Caco-2 (cell line): ENCODE data around the gene PFKFB4. TPM values are rescaled to one million over a fixed set of nuclear protein-coding genes. Genes with fewer than 3 reads are reported as not detected.

Experiments used
- BruUV-seq: library from RNA; stranded (reverse); fragments of 400-500 nt; replicated peaks from 2 replicates; lab custom pipeline; 2021; lab: Mats Ljungman, UMichigan
- CTCF ChIA-PET: fragments of 300-600 bp; sonication (Branson Sonifier 250); formaldehyde crosslinking; loops from one replicate; lab custom pipeline; 2022; ENCODE audit warnings: antibody characterized with exemption; lab: Charles Lee
- POLR2A ChIA-PET: fragments of 300-600 bp; sonication (Branson Sonifier 250); formaldehyde crosslinking; loops from one replicate; lab custom pipeline; 2022; ENCODE audit warnings: antibody characterized with exemption; lab: Charles Lee
- DNase-seq, 2 experiments: peaks; one replicate each; pipeline versions ENCODE4 v3.0.0 to v3.0.0-alpha.2; 2020 to 2022
- H3K27me3 ChIP-seq: replicated peaks from 2 replicates; pipeline ENCODE4 v1.6.0; 2011; ENCODE audit warnings: low read length; ENCODE audit not compliant: control insufficient read depth, insufficient read depth
- H3K36me3 ChIP-seq: 2 replicates; pipeline ENCODE4 v1.5.1; 2011; ENCODE audit warnings: low read length; ENCODE audit not compliant: control insufficient read depth, insufficient read depth
- H3K4me1 ChIP-seq: fragments of 250-450 bp; sonication (Bioruptor Pico); 2 replicates; pipeline ENCODE4 v1.5.1; 2020; ENCODE audit warnings: mild to moderate bottlenecking
- H3K4me3 ChIP-seq: 2 replicates; pipeline ENCODE4 v1.5.1; 2011; ENCODE audit warnings: low read depth, mild to moderate bottlenecking, control low read depth, low read length
- H3K9me3 ChIP-seq: fragments of 250-450 bp; sonication (Bioruptor Pico); 2 replicates; pipeline ENCODE4 v1.5.1; 2020; ENCODE audit warnings: mild to moderate bottlenecking, moderate library complexity
- H3K27ac Mint-ChIP-seq: one replicate; pipeline ENCODE4 v1.8.0; 2022; ENCODE audit warnings: mixed read lengths; ENCODE audit not compliant: unreplicated experiment
- H3K27me3 Mint-ChIP-seq: one replicate; pipeline ENCODE4 v1.8.0; 2022; ENCODE audit warnings: mixed read lengths; ENCODE audit not compliant: insufficient read depth, unreplicated experiment
- H3K36me3 Mint-ChIP-seq: one replicate; pipeline ENCODE4 v1.8.0; 2022; ENCODE audit warnings: mild to moderate bottlenecking, mixed read lengths; ENCODE audit not compliant: insufficient read depth, unreplicated experiment
- H3K4me1 Mint-ChIP-seq: one replicate; pipeline ENCODE4 v1.8.0; 2022; ENCODE audit warnings: low read depth, mixed read lengths; ENCODE audit not compliant: unreplicated experiment
- H3K4me3 Mint-ChIP-seq: one replicate; pipeline ENCODE4 v1.8.0; 2022; ENCODE audit warnings: mild to moderate bottlenecking, moderate library complexity, mixed read lengths; ENCODE audit not compliant: unreplicated experiment
- H3K9me3 Mint-ChIP-seq: one replicate; pipeline ENCODE4 v1.8.0; 2022; ENCODE audit warnings: mixed read lengths; ENCODE audit not compliant: unreplicated experiment
- CTCF ChIP-seq, 2 experiments: fragments of 200-600 bp in 1 of 2; IDR thresholded peaks; 1 replicate in 1 of 2; 2 replicates in 1 of 2; pipeline versions ENCODE4 v1.5.1 to v1.8.0; 2011 to 2022; ENCODE audit warnings: antibody characterized with exemption in 1 of 2, control low read depth in 1 of 2, inconsistent platforms in 1 of 2, low read depth in 1 of 2, low read length in 1 of 2, mild to moderate bottlenecking in 1 of 2, moderate library complexity in 1 of 2; ENCODE audit not compliant: insufficient read depth in 1 of 2, severe bottlenecking in 1 of 2, unreplicated experiment in 1 of 2
- intact Hi-C: fragments of 100-400 bp; cut with micrococcal nuclease; formaldehyde crosslinking; loops from one replicate; pipeline ENCODE4 v1.10.0; 2022; ENCODE audit not compliant: unreplicated experiment
- total RNA-seq: library from RNA; stranded (reverse); gene quantifications from 2 replicates; pipeline ENCODE4 v1.2.3, GENCODE V29; 2022

PFKFB4 gene
- total RNA-seq, 1 experiment from 2014 or later, result 11.2 TPM

- CTCF ChIA-PET, result interaction anchor here (0.5 kb wide), 1 partner anchor 142 kb away, joined by 5 read pairs; no protein-coding TSS in a partner anchor
- Histone ChIP-seq H3K27me3 (no peaks in the 10 kb centered on the region), H3K4me1 (peaks cover 35% of the 10 kb centered on the region), H3K9me3 (no peaks in the 10 kb centered on the region), H3K4me3 (no peak overlapping the region), H3K36me3 (peaks cover 2% of the 10 kb centered on the region; the same call in 1 of the 2 replicates)
- TF ChIP-seq CTCF (IDR thresholded peaks at IDR 0.05; ENCODE audit: insufficient read depth in 1 of 2, low read depth in 1 of 2, low read length in 1 of 2, severe bottlenecking in 1 of 2, unreplicated experiment in 1 of 2), result no peak
- Mint-ChIP-seq H3K27me3 (no peaks in the 10 kb centered on the region), H3K36me3 (peaks cover 45% of the 10 kb centered on the region), H3K9me3 (no peaks in the 10 kb centered on the region), H3K27ac (peak overlapping the region; percentile 74), H3K4me3 (peak overlapping the region; percentile 16), H3K4me1 (peaks cover 21% of the 10 kb centered on the region)
- BruUV-seq, result no TSS peak
- POLR2A ChIA-PET, result interaction anchor here (1.0 kb wide), 1 partner anchor 82 kb away, joined by 4 read pairs; no protein-coding TSS in a partner anchor
- DNase-seq, result no peak
- intact Hi-C loops, result no loop called here
Measured at GRCh38 chr3:48470286-48470685, 86.3 kb downstream of the PFKFB4 start.

DNA sequence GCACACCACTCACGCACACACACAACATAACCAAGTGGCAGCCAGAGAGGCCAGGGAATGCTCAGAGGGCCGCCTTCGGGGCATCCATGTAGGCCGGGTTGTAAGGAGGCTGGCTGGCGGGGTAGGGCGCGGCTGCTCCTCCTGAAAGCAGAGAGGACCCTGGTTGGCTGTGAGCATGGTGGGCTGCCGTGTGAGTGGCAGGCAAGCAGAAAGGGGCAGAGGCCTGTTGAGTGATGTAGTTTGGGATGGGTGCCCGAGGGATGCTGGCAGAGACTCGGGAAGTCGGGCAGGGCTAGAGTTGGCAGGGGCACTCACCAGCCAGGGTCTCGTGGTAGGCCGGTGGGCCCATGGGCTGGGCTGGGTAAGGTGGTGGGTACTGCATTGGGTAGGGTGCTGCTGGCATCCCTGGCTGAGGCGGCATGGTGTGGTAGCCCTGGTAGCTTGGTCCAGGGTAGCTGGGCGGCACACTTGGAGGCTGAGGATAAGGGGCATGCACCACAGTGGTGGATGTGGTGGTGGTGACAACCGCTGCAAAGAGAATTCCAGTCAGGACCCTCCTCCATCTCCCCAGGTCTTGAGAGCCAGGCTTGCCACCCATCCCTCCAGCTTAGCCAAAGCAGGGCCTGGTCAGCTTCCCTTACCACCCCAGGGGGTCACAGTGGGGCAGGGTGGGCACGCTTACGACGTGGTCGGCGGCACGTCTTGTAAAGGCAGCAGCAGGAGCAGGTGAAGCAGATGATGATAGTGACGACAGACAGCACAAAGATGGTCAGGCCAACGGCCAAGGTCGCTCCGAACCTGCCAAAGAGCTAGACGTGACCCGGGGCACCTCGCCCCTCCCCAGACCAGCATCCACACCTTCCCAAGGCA, 87.3 kb downstream of the PFKFB4 start:
- peaks cover 4% of the 10 kb centered on the region for H3K36me3 ChIP-seq
- no TSS peak for BruUV-seq
- Mint-ChIP-seq H3K4me3 (no peak overlapping the region), H3K4me1 (peaks cover 16% of the 10 kb centered on the region), H3K27me3 (no peaks in the 10 kb centered on the region), H3K36me3 (peaks cover 46% of the 10 kb centered on the region), H3K9me3 (no peaks in the 10 kb centered on the region), H3K27ac (peak overlapping the region; percentile 74)
- no peak overlapping the region for H3K4me3 ChIP-seq
- CTCF ChIA-PET, result no interaction called here
- no peak for DNase-seq
- POLR2A ChIA-PET, result no interaction called here
- TF ChIP-seq CTCF (IDR thresholded peaks at IDR 0.05; ENCODE audit: insufficient read depth in 1 of 2, low read depth in 1 of 2, low read length in 1 of 2, severe bottlenecking in 1 of 2, unreplicated experiment in 1 of 2), result no peak
- peaks cover 26% of the 10 kb centered on the region for H3K4me1 ChIP-seq
- no peaks in the 10 kb centered on the region for H3K9me3 ChIP-seq
- intact Hi-C loops, result loop anchor here (10.0 kb wide), 1 partner anchor 196 kb away; the partner anchor contains the start of gene CELSR3
- no peaks in the 10 kb centered on the region for H3K27me3 ChIP-seq

DNA sequence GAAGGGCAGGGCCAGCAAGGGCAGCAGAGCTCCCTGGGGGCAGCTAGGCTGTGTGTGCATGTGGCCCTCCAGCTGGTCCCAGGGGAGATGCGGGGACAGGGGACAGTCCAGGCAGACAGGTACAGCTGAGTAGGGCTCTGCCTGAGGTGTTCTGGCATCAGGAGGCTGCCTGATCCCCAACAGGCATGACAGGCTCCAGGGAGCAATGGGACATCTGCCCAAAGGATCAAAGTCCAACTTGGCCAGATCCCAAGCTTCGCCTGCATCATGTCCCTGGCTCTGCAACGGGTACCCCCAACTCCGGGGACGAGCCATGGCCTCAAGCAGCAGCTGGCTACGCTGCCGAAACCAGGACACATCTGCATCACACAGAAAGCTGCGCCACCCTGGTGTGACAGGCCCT, 88.3 kb downstream of the PFKFB4 start:
- peaks cover 41% of the 10 kb centered on the region for H3K36me3 Mint-ChIP-seq
- no TSS peak for BruUV-seq
- no peak for DNase-seq

More for the DNA sequence above, 88.3 kb downstream of the PFKFB4 start:
- Histone ChIP-seq H3K36me3 (peaks cover 5% of the 10 kb centered on the region), H3K4me1 (peaks cover 19% of the 10 kb centered on the region), H3K9me3 (no peaks in the 10 kb centered on the region), H3K4me3 (no peak overlapping the region), H3K27me3 (no peaks in the 10 kb centered on the region)
- Mint-ChIP-seq H3K27me3 (no peaks in the 10 kb centered on the region), H3K4me1 (peaks cover 16% of the 10 kb centered on the region), H3K9me3 (no peaks in the 10 kb centered on the region), H3K4me3 (no peak overlapping the region), H3K27ac (peak overlapping the region; percentile 16)
- intact Hi-C loops, result loop anchor here (10.0 kb wide), 1 partner anchor 196 kb away; the partner anchor contains the start of gene CELSR3
- ChIA-PET CTCF (interaction anchor here (0.8 kb wide), 1 partner anchor 84 kb away, joined by 4 read pairs; no protein-coding TSS in a partner anchor), POLR2A (interaction anchor here (0.6 kb wide), 1 partner anchor 426 kb away, joined by 5 read pairs; no protein-coding TSS in a partner anchor)
- TF ChIP-seq CTCF (IDR thresholded peaks at IDR 0.05; ENCODE audit: insufficient read depth in 1 of 2, low read depth in 1 of 2, low read length in 1 of 2, severe bottlenecking in 1 of 2, unreplicated experiment in 1 of 2), result no peak
